ENCODE data around the gene CALN1. TPM values are rescaled to one million over a fixed set of nuclear protein-coding genes. Genes with fewer than 3 reads are reported as not detected.
"Not testable (repeated sequence)": the region's sequence is repeated elsewhere in the genome, so short reads cannot be mapped to it uniquely, and the experiment has no call there.

The CALN1 gene
- polyA plus RNA-seq, 4 donors: under 0.01 to 0.07 (median 0.06) TPM; not detected in 1

DNA sequence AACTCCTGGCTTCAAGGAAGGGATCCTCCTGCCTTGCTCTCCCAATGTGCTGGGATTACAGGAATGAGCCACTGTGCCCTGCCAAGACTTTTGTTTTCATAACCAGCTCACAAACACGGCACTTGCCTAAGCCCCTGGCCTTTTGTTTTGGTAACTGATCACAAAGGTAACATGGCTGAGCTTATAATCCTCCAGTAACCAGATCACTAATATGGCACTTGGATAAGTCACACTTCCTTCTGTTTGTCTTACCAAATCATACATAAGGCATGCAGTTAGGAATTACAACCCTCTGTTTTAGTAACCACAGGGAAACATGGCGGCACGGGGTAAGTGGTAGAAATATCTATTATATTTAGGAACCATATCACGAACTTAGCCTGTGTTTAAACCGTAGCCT lies 577.1 kb downstream of the CALN1 start:
- 76 to 83% (median 82%) methylated on average over 5 of the region's 5 CpGs for WGBS, 3 donors
- FAIRE-seq (no peak), DNase-seq (no peak)
- Histone ChIP-seq H3K4me1 (ENCODE audit: control insufficient read depth in 3 of 3, insufficient read depth in 2 of 3, low read depth in 1 of 3, low read length in 2 of 3) (no peaks in the 10 kb centered on the region), H3K27me3 (ENCODE audit: control insufficient read depth in 3 of 3, insufficient read depth in 3 of 3, low read length in 3 of 3) (no peaks in the 10 kb centered on the region), H3K4me3 (ENCODE audit: low read depth in 1 of 3, low read length in 3 of 3) (no peak overlapping the region), H3K36me3 (ENCODE audit: control insufficient read depth in 3 of 3, insufficient read depth in 2 of 3, low read depth in 1 of 3, low read length in 3 of 3) (no peaks in the 10 kb centered on the region), H3K27ac (ENCODE audit: low read depth in 1 of 3, low read length in 2 of 3) (no peak overlapping the region), H3K9me3 (ENCODE audit: control insufficient read depth in 2 of 2, insufficient read depth in 1 of 2, low read depth in 1 of 2, low read length in 1 of 2) (peaks cover 0 to 1% of the 10 kb centered on the region in 2 donors)

DNA sequence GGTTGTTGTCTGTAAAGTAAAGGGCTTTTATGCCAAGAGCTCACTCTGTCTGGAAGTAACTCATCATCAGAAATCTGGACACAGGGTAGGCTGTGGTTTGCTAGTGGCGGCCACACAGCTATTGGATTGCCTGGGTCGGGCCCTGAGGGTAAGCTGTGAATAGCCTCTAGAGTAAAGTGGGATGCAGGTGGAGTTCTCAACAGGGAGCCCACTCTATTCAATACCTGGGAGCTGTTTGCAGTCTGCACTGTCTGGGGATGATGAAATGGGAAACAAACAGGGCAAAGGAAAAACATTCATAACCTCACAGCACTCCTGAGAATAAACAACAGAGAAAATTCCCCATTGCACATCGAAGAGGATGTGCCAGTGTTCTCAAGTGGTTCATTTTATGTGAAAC lies 582.6 kb downstream of the CALN1 start:
- FAIRE-seq (no peak), DNase-seq (no peak)
- Histone ChIP-seq H3K36me3 (ENCODE audit: control insufficient read depth in 3 of 3, insufficient read depth in 2 of 3, low read depth in 1 of 3, low read length in 3 of 3) (no peaks in the 10 kb centered on the region), H3K4me1 (ENCODE audit: control insufficient read depth in 3 of 3, insufficient read depth in 2 of 3, low read depth in 1 of 3, low read length in 2 of 3) (no peaks in the 10 kb centered on the region), H3K27ac (ENCODE audit: low read depth in 1 of 3, low read length in 2 of 3) (no peak overlapping the region), H3K27me3 (ENCODE audit: control insufficient read depth in 3 of 3, insufficient read depth in 3 of 3, low read length in 3 of 3) (no peaks in the 10 kb centered on the region), H3K9me3 (ENCODE audit: control insufficient read depth in 2 of 2, insufficient read depth in 1 of 2, low read depth in 1 of 2, low read length in 1 of 2) (no peaks in the 10 kb centered on the region), H3K4me3 (ENCODE audit: low read depth in 1 of 3, low read length in 3 of 3) (no peak overlapping the region)
- 53 to 64% (median 62%) methylated on average over 3 of the region's 3 CpGs for WGBS, 3 donors

DNA sequence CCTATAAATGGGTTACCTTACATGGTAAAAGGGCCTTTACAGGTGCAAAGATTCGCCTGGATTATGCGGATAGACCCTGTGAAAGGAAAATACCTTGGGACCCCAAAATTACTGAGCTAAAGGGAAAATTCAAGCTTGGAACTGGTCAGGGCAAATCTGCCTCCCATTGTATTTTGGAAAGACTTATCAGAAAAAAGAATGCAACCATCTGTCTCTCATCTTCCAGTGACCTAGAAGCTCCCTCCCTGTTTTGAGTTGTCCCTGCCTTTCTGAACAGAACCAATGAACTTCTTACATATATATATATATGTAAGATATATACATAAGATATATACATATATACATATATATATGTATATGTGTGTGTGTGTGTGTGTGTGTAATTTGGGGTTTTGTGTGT lies 583.8 kb downstream of the CALN1 start:
- Histone ChIP-seq H3K9me3 (ENCODE audit: control insufficient read depth in 2 of 2, insufficient read depth in 1 of 2, low read depth in 1 of 2, low read length in 1 of 2) (peaks cover 0 to 2% of the 10 kb centered on the region in 2 donors), H3K4me1 (ENCODE audit: control insufficient read depth in 3 of 3, insufficient read depth in 2 of 3, low read depth in 1 of 3, low read length in 2 of 3) (no peaks in the 10 kb centered on the region), H3K4me3 (ENCODE audit: low read depth in 1 of 3, low read length in 3 of 3) (no peak overlapping the region), H3K27ac (ENCODE audit: low read depth in 1 of 3, low read length in 2 of 3) (no peak overlapping the region), H3K36me3 (ENCODE audit: control insufficient read depth in 3 of 3, insufficient read depth in 2 of 3, low read depth in 1 of 3, low read length in 3 of 3) (no peaks in the 10 kb centered on the region), H3K27me3 (ENCODE audit: control insufficient read depth in 3 of 3, insufficient read depth in 3 of 3, low read length in 3 of 3) (no peaks in the 10 kb centered on the region)
- FAIRE-seq (no peak), DNase-seq (no peak)
- 84 to 89% (median 87%) methylated on average over 2 of the region's 2 CpGs for WGBS, 3 donors

DNA sequence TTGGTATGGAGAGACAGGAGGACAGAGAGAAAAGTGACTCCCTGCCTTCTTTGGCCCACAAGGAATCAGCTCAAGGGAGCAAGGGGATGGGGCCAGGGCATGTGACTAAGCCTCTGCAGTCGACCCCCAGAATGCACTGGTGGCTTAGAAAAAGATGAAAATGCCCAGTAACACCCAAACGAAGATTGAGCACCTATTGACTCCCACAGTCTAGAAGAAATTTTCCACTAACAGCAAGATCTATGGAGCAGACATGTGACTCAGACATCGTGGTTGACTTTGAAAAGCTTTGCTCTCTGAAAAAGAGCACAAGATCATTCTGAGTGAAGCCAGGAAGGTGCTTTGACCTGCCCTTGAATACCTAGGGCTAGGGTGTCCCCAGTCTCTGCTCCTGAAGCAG lies 586.0 kb downstream of the CALN1 start:
- WGBS, 3 donors: 56 to 63% (median 58%) methylated on average over 3 of the region's 3 CpGs

DNA sequence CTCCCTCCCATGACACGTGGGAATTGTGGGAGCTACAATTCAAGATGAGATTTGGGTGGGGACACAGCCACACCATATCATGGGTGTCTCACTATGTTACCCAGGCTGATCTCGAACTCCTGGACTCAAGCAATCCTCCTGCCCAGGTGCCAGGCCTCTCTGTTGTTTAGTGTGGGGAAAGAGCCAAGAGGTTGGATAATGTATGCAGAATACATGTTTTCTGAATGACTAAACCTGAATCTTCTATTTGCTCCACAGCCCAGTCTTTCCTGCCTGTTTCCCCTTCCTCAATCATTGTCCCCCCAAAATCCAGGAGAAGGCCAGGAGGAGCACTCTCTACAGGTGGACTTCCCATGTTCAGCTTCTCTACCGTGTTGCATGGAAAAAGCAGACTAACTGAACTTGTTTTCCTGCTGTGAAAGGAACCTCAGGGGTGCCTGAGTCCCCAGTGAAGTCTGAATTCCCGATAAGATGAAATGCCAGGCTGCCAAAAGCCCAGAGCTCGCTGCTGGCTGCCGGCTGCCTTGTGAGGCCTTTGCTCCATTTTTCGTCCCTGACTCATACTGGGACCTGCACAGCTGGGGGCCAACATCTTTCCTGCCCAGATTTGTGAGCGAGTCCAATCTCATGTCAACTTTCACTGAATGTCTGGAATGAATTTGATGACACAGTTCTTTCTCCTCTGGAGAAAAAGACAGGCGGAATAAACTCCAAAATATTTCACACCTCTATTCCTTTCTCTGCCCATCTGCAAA lies 588.0 kb downstream of the CALN1 start:
- DNase-seq (no peak), FAIRE-seq (no peak)
- no peaks in the 10 kb centered on the region for H3K4me1 ChIP-seq (ENCODE audit: control insufficient read depth in 3 of 3, insufficient read depth in 2 of 3, low read depth in 1 of 3, low read length in 2 of 3)
- H3K27me3 ChIP-seq (ENCODE audit: control insufficient read depth in 3 of 3, insufficient read depth in 3 of 3, low read length in 3 of 3): no peaks in the 10 kb centered on the region
- H3K4me3 ChIP-seq (ENCODE audit: low read depth in 1 of 3, low read length in 3 of 3): no peak overlapping the region
- H3K27ac ChIP-seq (ENCODE audit: low read depth in 1 of 3, low read length in 2 of 3): no peak overlapping the region
- no peaks in the 10 kb centered on the region for H3K36me3 ChIP-seq (ENCODE audit: control insufficient read depth in 3 of 3, insufficient read depth in 2 of 3, low read depth in 1 of 3, low read length in 3 of 3)
- H3K9me3 ChIP-seq (ENCODE audit: control insufficient read depth in 2 of 2, insufficient read depth in 1 of 2, low read depth in 1 of 2, low read length in 1 of 2): peaks cover 0 to 2% of the 10 kb centered on the region in 2 donors
- 72 to 77% (median 76%) methylated on average over 9 of the region's 9 CpGs for WGBS, 3 donors

More for the DNA sequence above, 586.0 kb downstream of the CALN1 start:
- peaks cover 0 to 2% of the 10 kb centered on the region in 2 donors for H3K9me3 ChIP-seq (ENCODE audit: control insufficient read depth in 2 of 2, insufficient read depth in 1 of 2, low read depth in 1 of 2, low read length in 1 of 2)
- no peaks in the 10 kb centered on the region for H3K4me1 ChIP-seq (ENCODE audit: control insufficient read depth in 3 of 3, insufficient read depth in 2 of 3, low read depth in 1 of 3, low read length in 2 of 3)
- FAIRE-seq (no peak), DNase-seq (no peak)
- no peak overlapping the region for H3K4me3 ChIP-seq (ENCODE audit: low read depth in 1 of 3, low read length in 3 of 3)
- no peaks in the 10 kb centered on the region for H3K36me3 ChIP-seq (ENCODE audit: control insufficient read depth in 3 of 3, insufficient read depth in 2 of 3, low read depth in 1 of 3, low read length in 3 of 3)
- H3K27me3 ChIP-seq (ENCODE audit: control insufficient read depth in 3 of 3, insufficient read depth in 3 of 3, low read length in 3 of 3): no peaks in the 10 kb centered on the region
- no peak overlapping the region for H3K27ac ChIP-seq (ENCODE audit: low read depth in 1 of 3, low read length in 2 of 3)

DNA sequence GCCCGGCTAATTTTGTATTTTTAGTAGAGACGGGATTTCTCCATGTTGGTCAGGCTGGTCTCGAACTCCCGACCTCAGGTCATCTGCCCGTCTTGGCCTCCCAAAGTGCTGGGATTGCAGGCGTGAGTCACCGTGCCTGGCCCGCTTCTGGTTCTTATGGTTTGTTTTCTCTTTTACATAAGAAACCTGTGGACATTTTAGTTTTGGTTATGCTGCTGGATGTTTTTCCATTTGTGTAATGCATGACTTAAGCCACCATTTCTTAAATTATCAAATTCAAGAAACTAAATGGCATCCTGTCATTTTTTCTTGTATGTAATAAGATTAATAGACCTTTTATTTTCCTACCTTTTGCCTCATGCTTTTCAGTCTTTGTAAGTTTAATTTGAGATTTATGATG lies 589.7 kb downstream of the CALN1 start:
- not testable (repeated sequence) for H3K4me3 ChIP-seq (ENCODE audit: low read depth in 1 of 3, low read length in 3 of 3); DNase-seq; H3K27ac ChIP-seq (ENCODE audit: low read depth in 1 of 3, low read length in 2 of 3); H3K36me3 ChIP-seq (ENCODE audit: control insufficient read depth in 3 of 3, insufficient read depth in 2 of 3, low read depth in 1 of 3, low read length in 3 of 3); H3K4me1 ChIP-seq (ENCODE audit: control insufficient read depth in 3 of 3, insufficient read depth in 2 of 3, low read depth in 1 of 3, low read length in 2 of 3); H3K27me3 ChIP-seq (ENCODE audit: control insufficient read depth in 3 of 3, insufficient read depth in 3 of 3, low read length in 3 of 3); H3K9me3 ChIP-seq (ENCODE audit: control insufficient read depth in 2 of 2, insufficient read depth in 1 of 2, low read depth in 1 of 2, low read length in 1 of 2); FAIRE-seq
- 93 to 96% (median 94%) methylated on average over 8 of the region's 8 CpGs for WGBS, 3 donors

DNA sequence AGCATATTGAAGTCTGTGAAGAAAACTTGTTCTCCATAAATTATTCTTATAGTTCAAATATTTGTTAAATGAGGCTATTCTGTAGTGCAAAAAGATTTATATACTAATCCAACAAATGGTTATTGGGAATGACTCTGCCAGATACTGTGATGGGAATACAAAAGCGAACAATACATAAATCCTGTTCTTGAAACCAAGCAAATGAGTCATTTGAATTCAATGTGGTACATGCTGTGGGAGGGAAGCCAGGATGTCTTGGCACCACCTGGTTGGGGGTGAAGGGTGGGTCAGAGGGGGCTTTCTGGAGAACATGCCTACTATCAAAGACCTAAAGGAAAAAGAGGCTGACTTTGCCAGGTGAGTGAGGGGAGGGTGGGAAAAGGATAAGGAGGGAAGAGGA lies 594.2 kb downstream of the CALN1 start:
- no peaks in the 10 kb centered on the region for H3K27me3 ChIP-seq (ENCODE audit: control insufficient read depth in 3 of 3, insufficient read depth in 3 of 3, low read length in 3 of 3)
- H3K27ac ChIP-seq (ENCODE audit: low read depth in 1 of 3, low read length in 2 of 3): no peak overlapping the region
- no peaks in the 10 kb centered on the region for H3K36me3 ChIP-seq (ENCODE audit: control insufficient read depth in 3 of 3, insufficient read depth in 2 of 3, low read depth in 1 of 3, low read length in 3 of 3)
- H3K4me1 ChIP-seq (ENCODE audit: control insufficient read depth in 3 of 3, insufficient read depth in 2 of 3, low read depth in 1 of 3, low read length in 2 of 3): no peaks in the 10 kb centered on the region
- DNase-seq (no peak), FAIRE-seq (no peak)
- no peaks in the 10 kb centered on the region for H3K9me3 ChIP-seq (ENCODE audit: control insufficient read depth in 2 of 2, insufficient read depth in 1 of 2, low read depth in 1 of 2, low read length in 1 of 2)
- 85 to 92% (median 92%) methylated on average over 1 of the region's 1 CpG for WGBS, 3 donors
- H3K4me3 ChIP-seq (ENCODE audit: low read depth in 1 of 3, low read length in 3 of 3): no peak overlapping the region

DNA sequence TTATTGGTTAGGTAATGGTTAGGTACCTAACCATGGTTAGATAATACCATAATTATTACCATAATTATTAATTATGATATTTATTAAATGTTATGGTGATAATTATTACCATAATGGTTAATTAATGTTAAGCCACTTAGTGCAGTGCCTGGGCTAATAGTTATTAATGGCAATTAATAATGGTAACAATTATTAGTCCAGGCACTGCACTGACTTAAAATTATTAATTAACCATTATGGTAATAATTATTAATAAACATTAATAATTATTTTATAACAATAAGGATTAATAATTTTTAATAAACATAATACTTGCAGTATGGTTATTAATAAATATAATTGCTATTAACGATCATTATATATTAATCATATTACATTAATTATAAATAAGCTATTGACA lies 604.0 kb downstream of the CALN1 start:
- no peak for DNase-seq
- Histone ChIP-seq H3K4me3 (ENCODE audit: low read depth in 1 of 3, low read length in 3 of 3) (no peak overlapping the region), H3K4me1 (ENCODE audit: control insufficient read depth in 3 of 3, insufficient read depth in 2 of 3, low read depth in 1 of 3, low read length in 2 of 3) (no peaks in the 10 kb centered on the region), H3K27ac (ENCODE audit: low read depth in 1 of 3, low read length in 2 of 3) (no peak overlapping the region), H3K9me3 (ENCODE audit: control insufficient read depth in 2 of 2, insufficient read depth in 1 of 2, low read depth in 1 of 2, low read length in 1 of 2) (peaks cover 3 to 8% of the 10 kb centered on the region in 2 donors), H3K36me3 (ENCODE audit: control insufficient read depth in 3 of 3, insufficient read depth in 2 of 3, low read depth in 1 of 3, low read length in 3 of 3) (no peaks in the 10 kb centered on the region), H3K27me3 (ENCODE audit: control insufficient read depth in 3 of 3, insufficient read depth in 3 of 3, low read length in 3 of 3) (no peaks in the 10 kb centered on the region)
- FAIRE-seq: peak; percentile 61
- WGBS, 3 donors: 45 to 94% (median 90%) methylated on average over 1 of the region's 1 CpG

DNA sequence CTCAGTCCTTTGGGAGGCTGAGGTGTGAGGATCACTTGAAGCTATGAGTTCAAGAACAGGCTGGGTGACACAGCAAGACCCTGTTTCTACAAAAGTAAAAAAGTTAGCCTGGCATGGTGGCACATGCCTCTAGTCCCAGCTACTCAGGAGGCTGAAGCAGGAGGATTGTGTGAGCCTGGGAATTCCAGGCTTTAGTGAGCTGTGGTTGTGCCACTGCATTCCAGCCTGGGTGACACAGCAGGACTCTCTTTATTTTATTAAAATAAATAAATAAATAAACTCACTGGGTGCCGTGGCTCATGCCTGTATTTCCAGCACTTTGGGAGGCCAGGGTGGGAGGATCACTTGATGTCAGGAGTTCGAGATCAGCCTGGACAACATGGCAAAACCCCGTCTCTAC lies 607.9 kb downstream of the CALN1 start:
- no peak overlapping the region for H3K27ac ChIP-seq (ENCODE audit: low read depth in 1 of 3, low read length in 2 of 3)
- DNase-seq (no peak), FAIRE-seq (no peak)
- H3K4me3 ChIP-seq (ENCODE audit: low read depth in 1 of 3, low read length in 3 of 3): no peak overlapping the region
- H3K9me3 ChIP-seq (ENCODE audit: control insufficient read depth in 2 of 2, insufficient read depth in 1 of 2, low read depth in 1 of 2, low read length in 1 of 2): peaks cover 3 to 8% of the 10 kb centered on the region in 2 donors
- WGBS, 3 donors: 49 to 78% (median 78%) methylated on average over 3 of the region's 3 CpGs
- no peaks in the 10 kb centered on the region for H3K4me1 ChIP-seq (ENCODE audit: control insufficient read depth in 3 of 3, insufficient read depth in 2 of 3, low read depth in 1 of 3, low read length in 2 of 3)
- H3K27me3 ChIP-seq (ENCODE audit: control insufficient read depth in 3 of 3, insufficient read depth in 3 of 3, low read length in 3 of 3): no peaks in the 10 kb centered on the region
- no peaks in the 10 kb centered on the region for H3K36me3 ChIP-seq (ENCODE audit: control insufficient read depth in 3 of 3, insufficient read depth in 2 of 3, low read depth in 1 of 3, low read length in 3 of 3)
